ENCODE data around the gene NDUFB10. TPM values are rescaled to one million over a fixed set of nuclear protein-coding genes. Genes with fewer than 3 reads are reported as not detected.
A peak's percentile ranks its signal among the peaks of the same experiment; 100 is the strongest.

Gene NDUFB10
- total RNA-seq, 2 experiments from 2014 or later: 40.7 to 41.1 TPM

GRCh38 chr16:1922357-1922756 lies 37.0 kb upstream of the NDUFB10 start:
- ChIA-PET POLR2A (interaction anchor here (0.6 kb wide), 1 partner anchor 189 kb away, joined by 3 read pairs; no protein-coding TSS in a partner anchor), CTCF (no interaction called here)
- Histone ChIP-seq H3K27ac (ENCODE audit: low read depth in 1 of 2, low read length in 2 of 2) (no peak overlapping the region), H3K4me1 (ENCODE audit: insufficient read depth, low read length) (peaks cover 13% of the 10 kb centered on the region), H3K36me3 (ENCODE audit: insufficient read depth, low read length) (no peaks in the 10 kb centered on the region), H3K4me3 (ENCODE audit: low read length) (no peak overlapping the region), H3K9me3 (ENCODE audit: control insufficient read depth in 1 of 2, insufficient read depth in 1 of 2, low read length in 2 of 2) (peaks cover 0 to 35% of the 10 kb centered on the region in 2 experiments), H3K27me3 (ENCODE audit: control insufficient read depth in 1 of 2, insufficient read depth in 2 of 2, low read length in 2 of 2) (peaks cover 43 to 52% of the 10 kb centered on the region in 2 experiments)
- TF ChIP-seq, protein P1, sequence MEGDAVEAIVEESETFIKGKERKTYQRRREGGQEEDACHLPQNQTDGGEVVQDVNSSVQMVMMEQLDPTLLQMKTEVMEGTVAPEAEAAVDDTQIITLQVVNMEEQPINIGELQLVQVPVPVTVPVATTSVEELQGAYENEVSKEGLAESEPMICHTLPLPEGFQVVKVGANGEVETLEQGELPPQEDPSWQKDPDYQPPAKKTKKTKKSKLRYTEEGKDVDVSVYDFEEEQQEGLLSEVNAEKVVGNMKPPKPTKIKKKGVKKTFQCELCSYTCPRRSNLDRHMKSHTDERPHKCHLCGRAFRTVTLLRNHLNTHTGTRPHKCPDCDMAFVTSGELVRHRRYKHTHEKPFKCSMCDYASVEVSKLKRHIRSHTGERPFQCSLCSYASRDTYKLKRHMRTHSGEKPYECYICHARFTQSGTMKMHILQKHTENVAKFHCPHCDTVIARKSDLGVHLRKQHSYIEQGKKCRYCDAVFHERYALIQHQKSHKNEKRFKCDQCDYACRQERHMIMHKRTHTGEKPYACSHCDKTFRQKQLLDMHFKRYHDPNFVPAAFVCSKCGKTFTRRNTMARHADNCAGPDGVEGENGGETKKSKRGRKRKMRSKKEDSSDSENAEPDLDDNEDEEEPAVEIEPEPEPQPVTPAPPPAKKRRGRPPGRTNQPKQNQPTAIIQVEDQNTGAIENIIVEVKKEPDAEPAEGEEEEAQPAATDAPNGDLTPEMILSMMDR (IDR thresholded peaks at IDR 0.05): no peak
- intact Hi-C loops (cut with DNase I, micrococcal nuclease): no loop called here
- Mint-ChIP-seq H3K36me3 (ENCODE audit: low read depth) (no peaks in the 10 kb centered on the region), H3K27ac (no peak overlapping the region), H3K4me1 (ENCODE audit: low read depth) (no peaks in the 10 kb centered on the region), H3K4me3 (no peak overlapping the region), H3K27me3 (peaks cover 49% of the 10 kb centered on the region), H3K9me3 (no peaks in the 10 kb centered on the region)
- DNase-seq (no peak), ATAC-seq (ENCODE audit: poor library complexity) (no peak)

- Mint-ChIP-seq H3K4me3 (no peak overlapping the region), H3K27me3 (peaks cover 49% of the 10 kb centered on the region), H3K27ac (no peak overlapping the region), H3K4me1 (ENCODE audit: low read depth) (no peaks in the 10 kb centered on the region), H3K9me3 (no peaks in the 10 kb centered on the region), H3K36me3 (ENCODE audit: low read depth) (no peaks in the 10 kb centered on the region)
- CTCF ChIA-PET: interaction anchor here (1.0 kb wide), 1 partner anchor 217 kb away, joined by 4 read pairs; no protein-coding TSS in a partner anchor
- TF ChIP-seq, protein P1 (IDR thresholded peaks at IDR 0.05): no peak
- H3K9me3 ChIP-seq (ENCODE audit: control insufficient read depth in 1 of 2, insufficient read depth in 1 of 2, low read length in 2 of 2): peaks cover 0 to 30% of the 10 kb centered on the region in 2 experiments
- peaks cover 39 to 48% of the 10 kb centered on the region in 2 experiments for H3K27me3 ChIP-seq (ENCODE audit: control insufficient read depth in 1 of 2, insufficient read depth in 2 of 2, low read length in 2 of 2)
- DNase-seq: peak in 3 of 14 experiments; percentile 23 to 53 (median 52)
- peaks cover 11% of the 10 kb centered on the region for H3K4me1 ChIP-seq (ENCODE audit: insufficient read depth, low read length)
- ATAC-seq (ENCODE audit: poor library complexity): no peak
- intact Hi-C loops (cut with DNase I, micrococcal nuclease): no loop called here
- POLR2A ChIA-PET: no interaction called here
- no peak overlapping the region for H3K27ac ChIP-seq (ENCODE audit: low read depth in 1 of 2, low read length in 2 of 2)
- H3K4me3 ChIP-seq (ENCODE audit: low read length): no peak overlapping the region
- no peaks in the 10 kb centered on the region for H3K36me3 ChIP-seq (ENCODE audit: insufficient read depth, low read length)
Measured at GRCh38 chr16:1923299-1924034, 35.9 kb upstream of the NDUFB10 start.

DNA sequence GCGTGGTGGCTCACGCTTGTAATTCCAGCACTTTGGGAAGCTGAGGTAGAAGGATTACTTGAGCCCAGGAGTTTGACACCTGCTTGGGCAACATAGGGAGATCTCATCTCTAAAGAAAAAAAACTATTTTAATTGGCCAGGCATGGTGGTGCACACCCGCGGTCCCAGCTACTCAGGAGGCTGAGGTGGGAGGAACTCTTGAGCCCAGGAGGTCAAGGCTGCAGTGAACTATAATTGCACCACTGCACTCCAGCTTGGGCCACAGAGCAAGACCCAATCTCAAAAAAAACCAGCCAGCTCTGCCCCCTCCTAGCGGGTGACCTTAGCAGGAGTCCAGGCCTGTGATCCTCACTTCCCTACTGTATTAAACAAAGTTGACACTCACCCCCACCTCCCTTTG lies 35.2 kb upstream of the NDUFB10 start:
- Mint-ChIP-seq H3K36me3 (ENCODE audit: low read depth) (no peaks in the 10 kb centered on the region), H3K4me1 (ENCODE audit: low read depth) (no peaks in the 10 kb centered on the region), H3K27me3 (peaks cover 45% of the 10 kb centered on the region), H3K27ac (no peak overlapping the region), H3K9me3 (no peaks in the 10 kb centered on the region), H3K4me3 (no peak overlapping the region)
- Histone ChIP-seq H3K36me3 (ENCODE audit: insufficient read depth, low read length) (no peaks in the 10 kb centered on the region), H3K27ac (ENCODE audit: low read depth in 1 of 2, low read length in 2 of 2) (no peak overlapping the region), H3K27me3 (ENCODE audit: control insufficient read depth in 1 of 2, insufficient read depth in 2 of 2, low read length in 2 of 2) (peaks cover 36 to 44% of the 10 kb centered on the region in 2 experiments), H3K4me1 (ENCODE audit: insufficient read depth, low read length) (peaks cover 10% of the 10 kb centered on the region), H3K4me3 (ENCODE audit: low read length) (no peak overlapping the region), H3K9me3 (ENCODE audit: control insufficient read depth in 1 of 2, insufficient read depth in 1 of 2, low read length in 2 of 2) (peaks cover 0 to 27% of the 10 kb centered on the region in 2 experiments)
- intact Hi-C loops (cut with DNase I, micrococcal nuclease): no loop called here
- ATAC-seq (ENCODE audit: poor library complexity) (no peak), DNase-seq (no peak)
- ChIA-PET POLR2A (no interaction called here), CTCF (interaction anchor here (1.0 kb wide), 1 partner anchor 217 kb away, joined by 4 read pairs; no protein-coding TSS in a partner anchor)
- TF ChIP-seq, protein P1 (IDR thresholded peaks at IDR 0.05): no peak

Data from CD4-positive, alpha-beta T cell (primary cell).